ENCODE results near the gene TBCC.
"Not testable (repeated sequence)": the region's sequence is repeated elsewhere in the genome, so short reads cannot be mapped to it uniquely, and the experiment has no call there.

The TBCC gene

GRCh38 chr6:42733867-42734481, 11.9 kb downstream of the TBCC start:
- DNase-seq (ENCODE audit: low spot score): not testable (repeated sequence)

GRCh38 chr6:42729731-42730130, 16.2 kb downstream of the TBCC start:
- DNase-seq (ENCODE audit: low spot score): no peak

GRCh38 chr6:42727627-42728026, 18.3 kb downstream of the TBCC start:
- no peak for DNase-seq (ENCODE audit: low spot score)

- no peak for DNase-seq (ENCODE audit: low spot score)
These were observed 18.8 kb downstream of the TBCC start for GRCh38 chr6:42727087-42727611.

- peak; percentile 84 for DNase-seq (ENCODE audit: low spot score)
These were observed 19.3 kb downstream of the TBCC start for GRCh38 chr6:42726485-42727086.

GRCh38 chr6:42726026-42726425, 19.9 kb downstream of the TBCC start:
- no peak for DNase-seq (ENCODE audit: low spot score)

GRCh38 chr6:42724825-42725224, 21.1 kb downstream of the TBCC start:
- DNase-seq (ENCODE audit: low spot score): no peak

GRCh38 chr6:42722497-42722896, 23.4 kb downstream of the TBCC start, which contains the start of gene PRPH2:
PRPH2 (minus strand) TSS chr6:42722597; CDS start chr6:42722334, 263 bp downstream.
- no peak for DNase-seq (ENCODE audit: low spot score)

GRCh38 chr6:42720739-42721138, 25.2 kb downstream of the TBCC start:
- no peak for DNase-seq (ENCODE audit: low spot score)

GRCh38 chr6:42715871-42716270, 30.0 kb downstream of the TBCC start:
- no peak for DNase-seq (ENCODE audit: low spot score)

GRCh38 chr6:42714098-42714761, 31.7 kb downstream of the TBCC start:
- DNase-seq (ENCODE audit: low spot score): no peak

- no peak for DNase-seq (ENCODE audit: low spot score)
These were observed 34.0 kb downstream of the TBCC start for GRCh38 chr6:42711930-42712329.

- DNase-seq (ENCODE audit: low spot score): peak; percentile 29
These were observed 35.6 kb downstream of the TBCC start for GRCh38 chr6:42710316-42710715.

- no peak for DNase-seq (ENCODE audit: low spot score)
These were observed 36.0 kb downstream of the TBCC start for GRCh38 chr6:42709871-42710270.

- no peak for DNase-seq (ENCODE audit: low spot score)
These were observed 37.8 kb downstream of the TBCC start for GRCh38 chr6:42708096-42708495.

GRCh38 chr6:42707595-42707994, 38.3 kb downstream of the TBCC start:
- DNase-seq (ENCODE audit: low spot score): no peak

- DNase-seq (ENCODE audit: low spot score): no peak
These were observed 40.9 kb downstream of the TBCC start for GRCh38 chr6:42704937-42705374.

GRCh38 chr6:42704251-42704936, 41.5 kb downstream of the TBCC start:
- peak; percentile 88 for DNase-seq (ENCODE audit: low spot score)

GRCh38 chr6:42702786-42703185, 43.1 kb downstream of the TBCC start:
- DNase-seq (ENCODE audit: low spot score): not testable (repeated sequence)

GRCh38 chr6:42702200-42702599, 43.7 kb downstream of the TBCC start:
- no peak for DNase-seq (ENCODE audit: low spot score)

- DNase-seq (ENCODE audit: low spot score): no peak
These were observed 47.7 kb downstream of the TBCC start for GRCh38 chr6:42698217-42698616.

GRCh38 chr6:42697268-42697655, 48.6 kb downstream of the TBCC start:
- DNase-seq (ENCODE audit: low spot score): no peak

Data from SK-N-DZ (cell line).